Measurements from ENCODE around the gene CYBRD1.

DNA sequence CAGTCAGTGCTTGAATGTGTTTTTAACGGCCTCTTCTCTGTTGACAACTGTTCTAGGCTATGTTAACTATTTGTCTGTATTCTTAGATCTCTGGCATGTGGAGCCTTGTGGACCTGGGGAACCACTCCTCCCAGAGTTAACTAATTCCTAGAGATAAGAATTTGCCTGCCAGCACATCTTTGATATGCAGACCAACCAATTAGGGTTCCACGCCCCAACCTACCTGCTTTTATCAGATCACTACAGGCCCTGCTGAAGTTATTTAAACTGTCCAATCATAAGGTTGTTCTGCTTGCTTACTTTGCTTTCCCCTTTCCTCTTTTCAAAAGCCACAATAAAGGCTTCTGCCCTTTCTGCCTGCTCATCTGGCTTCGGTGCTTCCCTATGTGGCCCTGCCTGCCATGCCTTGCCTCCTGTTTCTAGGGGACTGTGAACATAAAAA lies 8.5 kb upstream of the CYBRD1 start:
- TF ChIP-seq, protein P1, sequence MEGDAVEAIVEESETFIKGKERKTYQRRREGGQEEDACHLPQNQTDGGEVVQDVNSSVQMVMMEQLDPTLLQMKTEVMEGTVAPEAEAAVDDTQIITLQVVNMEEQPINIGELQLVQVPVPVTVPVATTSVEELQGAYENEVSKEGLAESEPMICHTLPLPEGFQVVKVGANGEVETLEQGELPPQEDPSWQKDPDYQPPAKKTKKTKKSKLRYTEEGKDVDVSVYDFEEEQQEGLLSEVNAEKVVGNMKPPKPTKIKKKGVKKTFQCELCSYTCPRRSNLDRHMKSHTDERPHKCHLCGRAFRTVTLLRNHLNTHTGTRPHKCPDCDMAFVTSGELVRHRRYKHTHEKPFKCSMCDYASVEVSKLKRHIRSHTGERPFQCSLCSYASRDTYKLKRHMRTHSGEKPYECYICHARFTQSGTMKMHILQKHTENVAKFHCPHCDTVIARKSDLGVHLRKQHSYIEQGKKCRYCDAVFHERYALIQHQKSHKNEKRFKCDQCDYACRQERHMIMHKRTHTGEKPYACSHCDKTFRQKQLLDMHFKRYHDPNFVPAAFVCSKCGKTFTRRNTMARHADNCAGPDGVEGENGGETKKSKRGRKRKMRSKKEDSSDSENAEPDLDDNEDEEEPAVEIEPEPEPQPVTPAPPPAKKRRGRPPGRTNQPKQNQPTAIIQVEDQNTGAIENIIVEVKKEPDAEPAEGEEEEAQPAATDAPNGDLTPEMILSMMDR (IDR thresholded peaks at IDR 0.05), result no peak
- TF ChIP-seq POLR2A (IDR thresholded peaks at IDR 0.05), result no peak
